ENCODE results near the gene TH.

The TH gene

GRCh38 chr11:2208691-2209369 lies 37.2 kb upstream of the TH start:
- no peak for DNase-seq

GRCh38 chr11:2207773-2208621 lies 36.4 kb upstream of the TH start:
- DNase-seq = no peak

- DNase-seq = no peak
These were observed 35.6 kb upstream of the TH start for GRCh38 chr11:2207212-2207611.

- no peak for DNase-seq
These were observed 34.5 kb upstream of the TH start for GRCh38 chr11:2205981-2206690.

GRCh38 chr11:2205214-2205720 lies 33.7 kb upstream of the TH start:
- no peak for DNase-seq

GRCh38 chr11:2204361-2205213 lies 33.0 kb upstream of the TH start:
- no peak for DNase-seq

GRCh38 chr11:2203440-2204259 lies 32.0 kb upstream of the TH start:
- no peak for DNase-seq

GRCh38 chr11:2202900-2203439 lies 31.4 kb upstream of the TH start:
- no peak for DNase-seq

- no peak for DNase-seq
These were observed 30.7 kb upstream of the TH start for GRCh38 chr11:2202071-2202899.

- DNase-seq = no peak
These were observed 29.9 kb upstream of the TH start for GRCh38 chr11:2201542-2201941.

- no peak for DNase-seq
These were observed 29.4 kb upstream of the TH start for GRCh38 chr11:2200957-2201519.

- DNase-seq = no peak
These were observed 28.9 kb upstream of the TH start for GRCh38 chr11:2200536-2200935.

- DNase-seq = no peak
These were observed 28.1 kb upstream of the TH start for GRCh38 chr11:2199466-2200341.

GRCh38 chr11:2198621-2199365 lies 27.2 kb upstream of the TH start:
- DNase-seq = no peak

- no peak for DNase-seq
These were observed 26.3 kb upstream of the TH start for GRCh38 chr11:2197771-2198520.

- DNase-seq = no peak
These were observed 25.6 kb upstream of the TH start for GRCh38 chr11:2196970-2197770.

- no peak for DNase-seq
These were observed 24.1 kb upstream of the TH start for GRCh38 chr11:2195756-2196088.
